HEK293T (cell line): ENCODE measurements around the gene SRM.

Experiments
- ARNT ChIP-seq: fragments of 450-650 bp; IDR thresholded peaks from 2 replicates; pipeline ENCODE4 v1.6.1; 2017; ENCODE audit warnings: mild to moderate bottlenecking
- BHLHE40 ChIP-seq: fragments of 450-650 bp; IDR thresholded peaks from 2 replicates; pipeline ENCODE4 v1.6.1; 2016; ENCODE audit warnings: mild to moderate bottlenecking, moderate library complexity, borderline replicate concordance
- CTBP1 ChIP-seq: fragments of 450-650 bp; IDR thresholded peaks from 2 replicates; pipeline ENCODE4 v1.6.1; 2016; ENCODE audit warnings: borderline replicate concordance
- ELF4 ChIP-seq: fragments of 450-650 bp; IDR thresholded peaks from 2 replicates; pipeline ENCODE4 v1.6.1; 2017; ENCODE audit warnings: antibody characterized with exemption
- FOXK2 ChIP-seq: fragments of 450-650 bp; IDR thresholded peaks from 2 replicates; pipeline ENCODE4 v1.6.1; 2016; ENCODE audit warnings: mild to moderate bottlenecking
- HDGF ChIP-seq: fragments of 450-650 bp; IDR thresholded peaks from 2 replicates; pipeline ENCODE4 v1.6.1; 2017; ENCODE audit warnings: antibody characterized with exemption, borderline replicate concordance
- L3MBTL2 ChIP-seq: fragments of 450-650 bp; conservative IDR thresholded peaks from 2 replicates; pipeline ENCODE4 v1.6.1; 2016; ENCODE audit warnings: mild to moderate bottlenecking
- LEF1 ChIP-seq: fragments of 450-650 bp; IDR thresholded peaks from 2 replicates; pipeline ENCODE4 v1.6.1; 2017; ENCODE audit warnings: mild to moderate bottlenecking, borderline replicate concordance
- SP1 ChIP-seq: fragments of 450-650 bp; IDR thresholded peaks from 2 replicates; pipeline ENCODE4 v1.6.1; 2017
- SUZ12 ChIP-seq: fragments of 450-650 bp; IDR thresholded peaks from 2 replicates; pipeline ENCODE4 v1.6.1; 2016; ENCODE audit warnings: mild to moderate bottlenecking
- TARDBP ChIP-seq: fragments of 450-650 bp; IDR thresholded peaks from 2 replicates; pipeline ENCODE4 v1.6.1; 2016
- ZNF384 ChIP-seq: fragments of 450-650 bp; IDR thresholded peaks from 2 replicates; pipeline ENCODE4 v1.6.1; 2016

GRCh38 chr1:11058026-11058425 is 1.8 kb downstream of the SRM start:
- TF ChIP-seq BHLHE40 = no peak
- TF ChIP-seq TARDBP = no peak
- TF ChIP-seq FOXK2 = no peak
- TF ChIP-seq ELF4 = no peak
- no peak for TF ChIP-seq SUZ12
- TF ChIP-seq ARNT = no peak
- no peak for TF ChIP-seq HDGF
- TF ChIP-seq CTBP1 = no peak
- no peak for TF ChIP-seq SP1
- TF ChIP-seq ZNF384 = no peak
- no peak for TF ChIP-seq L3MBTL2
- no peak for TF ChIP-seq LEF1
